ENCODE results near the gene NTNG2. TPM values are rescaled to one million over a fixed set of nuclear protein-coding genes. Genes with fewer than 3 reads are reported as not detected.

NTNG2 gene
- total RNA-seq, 3 donors from 2014 or later, result 0.41 to 0.73 (median 0.43) TPM

DNA sequence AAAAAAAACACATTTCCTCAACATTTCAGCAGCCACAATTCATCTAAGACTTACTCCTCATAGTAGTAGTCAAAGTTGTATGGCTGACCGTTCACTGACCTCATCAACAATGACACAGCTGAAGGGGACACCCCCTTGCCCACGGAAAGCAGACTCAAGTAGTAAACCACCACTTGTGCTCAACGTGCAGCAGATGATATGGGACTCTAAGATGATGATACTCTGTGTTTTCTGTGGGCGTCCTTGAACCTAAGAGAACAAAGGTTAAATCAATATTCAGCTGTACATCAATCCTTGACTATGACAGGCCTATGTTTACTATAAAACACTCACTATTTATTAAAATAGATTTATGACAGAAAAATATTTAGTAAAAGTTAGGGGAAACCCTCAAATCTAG is 121.3 kb downstream of the NTNG2 start:
- Histone ChIP-seq H3K4me1 (ENCODE audit: low read depth) (no peaks in the 10 kb centered on the region), H3K36me3 (ENCODE audit: low read depth) (peaks cover 9% of the 10 kb centered on the region), H3K4me3 (no peak overlapping the region), H3K9me3 (no peaks in the 10 kb centered on the region)
- intact Hi-C loops (cut with DNase I, micrococcal nuclease), result no loop called here
- ATAC-seq (no peak), DNase-seq (no peak)
- TF ChIP-seq, protein P1, sequence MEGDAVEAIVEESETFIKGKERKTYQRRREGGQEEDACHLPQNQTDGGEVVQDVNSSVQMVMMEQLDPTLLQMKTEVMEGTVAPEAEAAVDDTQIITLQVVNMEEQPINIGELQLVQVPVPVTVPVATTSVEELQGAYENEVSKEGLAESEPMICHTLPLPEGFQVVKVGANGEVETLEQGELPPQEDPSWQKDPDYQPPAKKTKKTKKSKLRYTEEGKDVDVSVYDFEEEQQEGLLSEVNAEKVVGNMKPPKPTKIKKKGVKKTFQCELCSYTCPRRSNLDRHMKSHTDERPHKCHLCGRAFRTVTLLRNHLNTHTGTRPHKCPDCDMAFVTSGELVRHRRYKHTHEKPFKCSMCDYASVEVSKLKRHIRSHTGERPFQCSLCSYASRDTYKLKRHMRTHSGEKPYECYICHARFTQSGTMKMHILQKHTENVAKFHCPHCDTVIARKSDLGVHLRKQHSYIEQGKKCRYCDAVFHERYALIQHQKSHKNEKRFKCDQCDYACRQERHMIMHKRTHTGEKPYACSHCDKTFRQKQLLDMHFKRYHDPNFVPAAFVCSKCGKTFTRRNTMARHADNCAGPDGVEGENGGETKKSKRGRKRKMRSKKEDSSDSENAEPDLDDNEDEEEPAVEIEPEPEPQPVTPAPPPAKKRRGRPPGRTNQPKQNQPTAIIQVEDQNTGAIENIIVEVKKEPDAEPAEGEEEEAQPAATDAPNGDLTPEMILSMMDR (IDR thresholded peaks at IDR 0.05), result no peak

DNA sequence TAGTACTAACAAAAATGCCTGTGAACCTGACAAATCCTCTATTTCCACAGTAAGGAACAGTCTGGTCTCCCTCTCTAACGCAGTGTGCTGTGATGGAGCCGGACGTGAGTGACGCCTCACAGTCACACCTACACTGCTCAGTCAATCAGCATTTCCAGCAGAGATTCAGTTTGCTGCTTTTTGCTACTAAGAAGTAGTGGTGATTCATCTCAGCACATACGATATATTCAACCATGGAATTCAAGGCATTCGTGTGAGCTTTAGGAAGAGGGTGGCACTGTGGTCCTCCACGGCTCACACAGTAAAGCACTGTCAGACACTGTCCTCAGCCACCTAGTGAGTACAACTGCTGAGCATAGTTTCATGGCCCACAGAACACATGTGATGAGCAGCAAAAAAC is 122.0 kb downstream of the NTNG2 start:
- intact Hi-C loops (cut with DNase I, micrococcal nuclease), result no loop called here

DNA sequence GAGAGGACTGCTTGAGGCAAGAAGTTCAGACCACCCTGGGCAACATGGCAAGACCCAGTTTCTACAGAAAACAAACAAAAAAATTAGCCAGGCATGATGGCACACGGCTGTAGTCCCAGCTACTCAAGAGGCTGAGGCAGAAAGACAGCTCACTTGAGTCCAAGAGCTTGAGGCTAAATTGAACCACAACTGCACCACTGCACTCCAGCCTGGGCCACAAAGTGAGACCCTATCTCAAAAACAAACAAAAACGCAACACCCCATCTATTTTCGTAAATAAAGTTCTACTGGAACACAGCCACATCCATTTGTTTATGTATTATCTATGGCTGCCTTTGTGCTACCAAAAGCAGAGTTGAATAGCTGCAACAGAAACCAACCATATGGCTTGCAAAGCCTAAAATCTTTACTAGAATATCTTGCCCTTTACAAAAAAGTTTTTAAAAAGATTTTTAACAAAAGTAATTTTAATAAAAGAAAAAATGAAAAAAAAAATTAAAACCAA is 125.5 kb downstream of the NTNG2 start:
- TF ChIP-seq, protein P1 (IDR thresholded peaks at IDR 0.05), result no peak
- DNase-seq (no peak), ATAC-seq (no peak)
- Histone ChIP-seq H3K36me3 (ENCODE audit: low read depth) (no peaks in the 10 kb centered on the region), H3K4me1 (ENCODE audit: low read depth) (no peaks in the 10 kb centered on the region), H3K9me3 (no peaks in the 10 kb centered on the region), H3K4me3 (no peak overlapping the region)
- intact Hi-C loops (cut with DNase I, micrococcal nuclease), result no loop called here

More for the DNA sequence above, 122.0 kb downstream of the NTNG2 start:
- no peak for ATAC-seq
- peaks cover 2% of the 10 kb centered on the region for H3K36me3 ChIP-seq (ENCODE audit: low read depth)
- TF ChIP-seq, protein P1 (IDR thresholded peaks at IDR 0.05), result no peak
- DNase-seq, result no peak
- H3K9me3 ChIP-seq, result no peaks in the 10 kb centered on the region
- H3K4me1 ChIP-seq (ENCODE audit: low read depth), result no peaks in the 10 kb centered on the region
- H3K4me3 ChIP-seq, result no peak overlapping the region

DNA sequence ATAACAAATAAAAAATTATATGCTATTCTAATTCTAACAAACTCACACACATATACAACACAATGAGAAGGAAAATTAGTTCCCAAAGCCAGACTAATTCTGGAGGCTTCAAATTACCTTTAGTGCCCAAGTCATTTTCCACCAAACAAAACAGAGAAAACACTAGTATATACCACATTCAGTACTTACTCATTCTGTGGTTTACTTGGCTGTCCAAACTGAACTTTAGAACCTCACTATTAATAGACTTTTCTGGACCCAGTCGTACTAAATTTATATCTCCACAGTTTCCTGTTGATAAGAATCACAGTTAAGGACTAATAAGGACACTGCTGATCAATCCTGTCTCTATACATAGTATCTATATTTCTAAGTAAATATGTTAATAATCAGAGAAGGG is 126.5 kb downstream of the NTNG2 start:
- intact Hi-C loops (cut with DNase I, micrococcal nuclease), result no loop called here
- TF ChIP-seq, protein P1 (IDR thresholded peaks at IDR 0.05), result no peak
- DNase-seq (no peak), ATAC-seq (no peak)
- Histone ChIP-seq H3K4me1 (ENCODE audit: low read depth) (no peaks in the 10 kb centered on the region), H3K4me3 (no peak overlapping the region), H3K9me3 (no peaks in the 10 kb centered on the region), H3K36me3 (ENCODE audit: low read depth) (no peaks in the 10 kb centered on the region)

DNA sequence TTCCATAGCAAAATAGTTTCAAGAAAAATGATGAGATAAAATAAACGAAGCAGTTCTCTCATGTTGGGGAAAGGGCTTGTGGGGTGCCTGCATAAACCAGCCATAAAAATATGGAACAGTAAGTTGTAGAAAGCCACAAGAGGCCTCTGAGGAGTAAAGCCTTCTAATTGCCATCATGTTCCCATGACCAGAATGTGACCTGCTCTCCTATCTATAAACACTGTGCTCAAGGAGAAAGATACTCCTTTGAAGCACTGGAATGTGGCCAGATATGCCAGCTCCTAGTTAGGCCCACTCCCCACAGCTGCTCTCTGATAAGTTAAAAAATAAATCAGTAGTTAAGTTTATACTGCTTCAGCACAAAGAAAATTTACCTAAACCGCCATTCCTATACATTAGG is 127.1 kb downstream of the NTNG2 start:
- no peak for DNase-seq
- Histone ChIP-seq H3K36me3 (ENCODE audit: low read depth) (no peaks in the 10 kb centered on the region), H3K4me1 (ENCODE audit: low read depth) (no peaks in the 10 kb centered on the region), H3K9me3 (no peaks in the 10 kb centered on the region), H3K4me3 (no peak overlapping the region)
- intact Hi-C loops (cut with DNase I, micrococcal nuclease), result no loop called here
- TF ChIP-seq, protein P1 (IDR thresholded peaks at IDR 0.05), result no peak
- no peak for ATAC-seq
